ENCODE results near the gene SYNDIG1L.

The SYNDIG1L gene

DNA sequence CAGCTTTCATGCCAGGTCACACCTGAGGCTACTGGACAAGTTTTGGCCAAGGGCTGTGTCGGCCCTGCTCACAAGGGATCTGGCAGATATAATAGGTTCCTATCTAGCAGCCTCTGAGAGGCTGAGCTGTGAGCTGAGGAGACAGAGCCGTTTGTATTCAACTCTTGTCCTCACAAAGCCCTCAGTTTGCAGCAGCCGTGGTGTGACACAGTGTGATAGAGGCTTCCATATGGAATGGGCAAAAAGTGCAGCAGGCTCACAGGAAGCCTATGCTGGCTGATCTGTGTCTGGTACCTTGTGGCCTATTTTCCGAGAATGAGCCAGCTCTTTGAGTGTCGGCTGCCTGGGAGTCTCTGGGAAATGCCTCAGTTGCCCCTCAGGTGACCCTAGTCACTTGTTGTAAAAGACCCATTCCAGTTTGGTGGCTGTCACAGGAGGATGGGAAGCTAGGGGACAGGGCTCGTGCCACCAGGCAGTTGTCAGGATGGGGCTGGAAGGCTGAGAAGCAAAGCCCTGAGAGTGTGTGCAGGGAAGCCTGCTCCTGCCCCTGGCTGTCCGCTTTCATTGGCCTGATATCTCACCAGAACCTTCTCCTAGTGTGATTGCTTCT, 61.6 kb downstream of the SYNDIG1L start:
- Histone ChIP-seq H3K4me3 (ENCODE audit: insufficient read depth, low read length, poor library complexity, severe bottlenecking) (no peak overlapping the region), H3K9ac (ENCODE audit: low read length) (no peak overlapping the region), H3K9me3 (ENCODE audit: insufficient read depth, low read length) (no peaks in the 10 kb centered on the region), H4K20me1 (ENCODE audit: low read depth, low read length) (no peaks in the 10 kb centered on the region), H3K4me2 (ENCODE audit: low read depth, low read length, poor library complexity, severe bottlenecking) (no peak overlapping the region), H3K79me2 (ENCODE audit: insufficient read depth, low read length) (no peaks in the 10 kb centered on the region), H3K36me3 (ENCODE audit: low read length) (no peaks in the 10 kb centered on the region), H3F3A (ENCODE audit: insufficient read depth) (no peaks in the 10 kb centered on the region), H3K27me3 (ENCODE audit: low read length) (no peaks in the 10 kb centered on the region), H3K27ac (ENCODE audit: low read depth, low read length) (no peak overlapping the region), H3K9me2 (replicated peaks; ENCODE audit: insufficient read depth, low read length) (no peaks in the 10 kb centered on the region), H2AFZ (ENCODE audit: low read depth, low read length, severe bottlenecking) (no peak overlapping the region)
- TF ChIP-seq, protein P1, sequence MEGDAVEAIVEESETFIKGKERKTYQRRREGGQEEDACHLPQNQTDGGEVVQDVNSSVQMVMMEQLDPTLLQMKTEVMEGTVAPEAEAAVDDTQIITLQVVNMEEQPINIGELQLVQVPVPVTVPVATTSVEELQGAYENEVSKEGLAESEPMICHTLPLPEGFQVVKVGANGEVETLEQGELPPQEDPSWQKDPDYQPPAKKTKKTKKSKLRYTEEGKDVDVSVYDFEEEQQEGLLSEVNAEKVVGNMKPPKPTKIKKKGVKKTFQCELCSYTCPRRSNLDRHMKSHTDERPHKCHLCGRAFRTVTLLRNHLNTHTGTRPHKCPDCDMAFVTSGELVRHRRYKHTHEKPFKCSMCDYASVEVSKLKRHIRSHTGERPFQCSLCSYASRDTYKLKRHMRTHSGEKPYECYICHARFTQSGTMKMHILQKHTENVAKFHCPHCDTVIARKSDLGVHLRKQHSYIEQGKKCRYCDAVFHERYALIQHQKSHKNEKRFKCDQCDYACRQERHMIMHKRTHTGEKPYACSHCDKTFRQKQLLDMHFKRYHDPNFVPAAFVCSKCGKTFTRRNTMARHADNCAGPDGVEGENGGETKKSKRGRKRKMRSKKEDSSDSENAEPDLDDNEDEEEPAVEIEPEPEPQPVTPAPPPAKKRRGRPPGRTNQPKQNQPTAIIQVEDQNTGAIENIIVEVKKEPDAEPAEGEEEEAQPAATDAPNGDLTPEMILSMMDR (IDR thresholded peaks at IDR 0.05; ENCODE audit: insufficient read depth, low read length, poor library complexity, severe bottlenecking) = no peak
- no peak for TF ChIP-seq EZH2phosphoT487 (conservative IDR thresholded peaks at IDR 0.05; ENCODE audit: low read length)

DNA sequence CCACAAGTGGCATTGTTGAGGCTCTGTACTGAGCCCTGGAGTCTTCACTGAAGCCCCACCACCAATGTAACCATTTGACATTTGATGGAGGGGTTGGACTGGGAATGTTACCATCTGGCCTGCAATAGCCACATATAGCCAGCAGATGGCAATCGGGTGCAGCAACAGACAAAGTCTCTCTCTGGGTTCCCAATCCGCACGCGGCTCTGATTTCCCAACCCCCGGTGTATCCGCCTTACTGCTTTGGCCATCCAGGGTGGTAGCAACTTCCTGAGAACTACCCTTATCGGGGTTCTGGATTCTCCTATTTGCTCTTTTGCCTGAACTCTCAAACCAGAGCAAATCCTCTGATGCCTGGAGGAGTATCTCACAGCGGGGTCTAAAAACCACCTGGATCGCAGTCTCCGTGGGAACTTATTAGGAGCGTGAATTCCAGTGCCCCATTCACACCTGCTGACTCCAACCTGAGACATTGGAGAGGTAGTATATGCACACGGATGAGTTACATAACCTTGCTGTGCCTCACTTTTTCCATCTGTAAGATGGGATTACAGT, 63.6 kb downstream of the SYNDIG1L start:
- H3K4me2 ChIP-seq (ENCODE audit: low read depth, low read length, poor library complexity, severe bottlenecking) = no peak overlapping the region
- no peaks in the 10 kb centered on the region for H3K27me3 ChIP-seq (ENCODE audit: low read length)
- no peak for TF ChIP-seq EZH2phosphoT487 (conservative IDR thresholded peaks at IDR 0.05; ENCODE audit: low read length)
- TF ChIP-seq, protein P1 (IDR thresholded peaks at IDR 0.05; ENCODE audit: insufficient read depth, low read length, poor library complexity, severe bottlenecking) = peak; percentile 87
- no peaks in the 10 kb centered on the region for H3K79me2 ChIP-seq (ENCODE audit: insufficient read depth, low read length)
- no peaks in the 10 kb centered on the region for H3K9me3 ChIP-seq (ENCODE audit: insufficient read depth, low read length)
- no peak overlapping the region for H2AFZ ChIP-seq (ENCODE audit: low read depth, low read length, severe bottlenecking)
- no peaks in the 10 kb centered on the region for H3K36me3 ChIP-seq (ENCODE audit: low read length)
- no peaks in the 10 kb centered on the region for H3K9me2 ChIP-seq (replicated peaks; ENCODE audit: insufficient read depth, low read length)
- H3K27ac ChIP-seq (ENCODE audit: low read depth, low read length) = no peak overlapping the region
- no peaks in the 10 kb centered on the region for H3F3A ChIP-seq (ENCODE audit: insufficient read depth)
- no peak overlapping the region for H3K4me3 ChIP-seq (ENCODE audit: insufficient read depth, low read length, poor library complexity, severe bottlenecking)
- H4K20me1 ChIP-seq (ENCODE audit: low read depth, low read length) = no peaks in the 10 kb centered on the region
- H3K9ac ChIP-seq (ENCODE audit: low read length) = no peak overlapping the region

DNA sequence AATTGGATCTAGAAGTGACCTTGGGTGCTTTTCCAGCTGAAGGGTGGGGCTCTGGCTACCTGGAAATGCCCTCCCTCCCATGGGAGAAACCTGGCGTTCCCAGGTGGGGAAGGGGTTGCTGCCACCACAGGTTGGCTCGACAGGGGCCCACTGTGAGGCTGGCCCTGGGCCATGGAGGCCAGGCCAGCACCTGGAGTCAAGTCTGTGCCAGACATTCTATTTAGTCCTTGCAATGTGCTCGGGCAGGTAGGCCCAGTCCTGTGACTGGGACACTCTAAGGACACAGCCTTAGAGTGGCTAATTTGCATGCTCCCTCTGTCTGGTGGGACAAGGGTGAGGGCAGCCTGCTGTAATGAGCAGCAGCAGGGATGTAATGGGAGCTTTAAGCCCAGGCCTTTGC, 65.8 kb downstream of the SYNDIG1L start:
- Histone ChIP-seq H3F3A (ENCODE audit: insufficient read depth) (no peaks in the 10 kb centered on the region), H3K4me2 (ENCODE audit: low read depth, low read length, poor library complexity, severe bottlenecking) (no peak overlapping the region), H3K27me3 (ENCODE audit: low read length) (no peaks in the 10 kb centered on the region), H3K79me2 (ENCODE audit: insufficient read depth, low read length) (no peaks in the 10 kb centered on the region), H3K9me3 (ENCODE audit: insufficient read depth, low read length) (no peaks in the 10 kb centered on the region), H4K20me1 (ENCODE audit: low read depth, low read length) (no peaks in the 10 kb centered on the region), H3K27ac (ENCODE audit: low read depth, low read length) (no peak overlapping the region), H3K36me3 (ENCODE audit: low read length) (no peaks in the 10 kb centered on the region), H2AFZ (ENCODE audit: low read depth, low read length, severe bottlenecking) (no peak overlapping the region), H3K4me3 (ENCODE audit: insufficient read depth, low read length, poor library complexity, severe bottlenecking) (no peak overlapping the region), H3K9me2 (replicated peaks; ENCODE audit: insufficient read depth, low read length) (no peaks in the 10 kb centered on the region), H3K9ac (ENCODE audit: low read length) (no peak overlapping the region)
- TF ChIP-seq, protein P1 (IDR thresholded peaks at IDR 0.05; ENCODE audit: insufficient read depth, low read length, poor library complexity, severe bottlenecking) = no peak
- no peak for TF ChIP-seq EZH2phosphoT487 (conservative IDR thresholded peaks at IDR 0.05; ENCODE audit: low read length)

Measured in SU-DHL-6 (cell line).